Measurements from ENCODE around the gene BCL2L1. TPM values are rescaled to one million over a fixed set of nuclear protein-coding genes. Genes with fewer than 3 reads are reported as not detected.

BCL2L1 gene
- total RNA-seq = 159 and 215 TPM in 2 replicates

DNA sequence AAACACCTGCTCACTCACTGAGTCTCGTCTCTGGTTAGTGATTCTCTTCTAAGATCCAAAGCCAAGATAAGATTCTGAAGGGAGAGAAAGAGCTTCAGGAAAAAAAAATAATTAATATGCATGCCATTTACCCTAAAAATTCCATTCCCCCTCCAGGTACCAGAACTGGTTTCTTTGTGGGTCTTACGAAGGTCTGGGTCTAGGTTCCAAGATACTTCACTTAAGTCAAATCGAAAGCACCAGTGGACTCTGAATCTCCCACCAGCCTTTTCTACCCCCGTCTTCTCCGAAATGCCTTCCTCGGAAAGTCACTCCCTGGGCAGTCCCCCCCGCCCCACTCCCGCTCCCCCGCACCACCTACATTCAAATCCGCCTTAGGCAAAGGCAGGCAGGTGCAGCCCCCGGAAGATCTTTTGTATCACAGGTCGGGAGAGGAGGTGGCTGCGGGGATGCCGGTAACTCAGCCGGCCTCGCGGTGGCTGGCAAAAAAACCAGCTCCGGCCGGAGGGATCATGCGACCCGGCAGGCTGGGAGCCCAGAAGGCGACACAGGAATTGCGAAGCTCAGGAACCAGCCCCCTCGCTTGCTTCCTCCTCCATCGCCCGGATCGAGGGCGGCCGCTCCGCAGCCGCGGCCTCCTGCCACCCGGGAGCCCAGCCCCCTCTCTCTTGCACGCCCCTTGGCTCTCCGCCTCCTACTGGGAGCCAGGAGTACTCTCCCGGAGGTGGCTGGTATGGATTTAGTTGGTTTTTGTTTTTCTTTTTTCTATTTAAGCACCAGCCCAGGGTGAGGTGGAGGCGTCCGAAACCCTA, at the start of gene BCL2L1:
Gene BCL2L1, minus strand, starts transcription at position 612 of the 812 bp plus-strand sequence. CDS start 650 bp downstream, outside the sequence.

DNA sequence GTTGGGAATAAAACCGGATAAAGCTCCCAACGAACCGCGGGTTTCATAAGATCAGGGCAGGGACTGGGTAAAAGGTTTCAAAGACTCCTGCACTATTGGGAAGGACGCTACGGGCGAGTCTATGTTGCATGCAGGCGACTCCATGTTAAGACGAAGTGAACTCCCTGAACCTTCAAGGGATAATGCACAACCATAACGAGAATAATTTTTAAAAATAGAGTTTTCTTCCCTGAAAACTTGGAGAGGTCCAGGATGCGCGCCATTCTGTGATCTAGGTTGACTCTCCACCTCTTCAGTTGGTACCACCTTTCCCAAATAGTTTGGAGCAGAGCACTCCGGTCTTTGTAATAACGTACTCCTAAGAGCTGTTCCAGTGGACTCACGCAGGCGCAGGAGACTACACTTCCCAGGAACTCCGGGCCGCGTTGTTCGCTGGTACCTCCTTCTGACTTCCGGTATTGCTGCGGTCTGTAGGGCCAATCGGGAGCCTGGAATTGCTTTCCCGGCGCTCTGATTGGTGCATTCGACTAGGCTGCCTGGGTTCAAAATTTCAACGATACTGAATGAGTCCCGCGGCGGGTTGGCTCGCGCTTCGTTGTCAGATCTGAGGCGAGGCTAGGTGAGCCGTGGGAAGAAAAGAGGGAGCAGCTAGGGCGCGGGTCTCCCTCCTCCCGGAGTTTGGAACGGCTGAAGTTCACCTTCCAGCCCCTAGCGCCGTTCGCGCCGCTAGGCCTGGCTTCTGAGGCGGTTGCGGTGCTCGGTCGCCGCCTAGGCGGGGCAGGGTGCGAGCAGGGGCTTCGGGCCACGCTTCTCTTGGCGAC, 16.3 kb upstream of the BCL2L1 start, which contains the start of gene TPX2:
Gene TPX2, plus strand, starts transcription at position 562 of the 821 bp plus-strand sequence. CDS start 18,187 bp downstream, outside the sequence.

DNA sequence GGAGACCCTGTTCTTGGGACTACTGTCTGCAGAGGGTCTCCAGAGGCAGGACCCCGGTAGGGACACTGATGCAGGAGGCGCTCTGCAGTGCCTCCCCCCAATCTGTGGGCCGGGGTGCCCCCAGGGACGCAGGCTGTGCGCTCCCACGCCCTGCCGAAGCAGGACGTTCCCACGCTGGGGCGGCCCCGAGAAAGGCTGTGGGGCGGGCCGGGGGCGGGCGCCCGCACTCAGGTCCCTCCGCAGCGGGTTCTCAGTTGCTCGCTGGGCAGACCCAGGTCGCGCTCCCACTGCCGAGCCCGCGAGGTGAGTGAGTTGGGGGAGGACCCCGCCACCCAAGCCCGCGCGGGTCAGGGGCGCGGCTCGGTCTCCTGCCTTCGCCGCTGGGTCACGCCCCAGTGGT, 85.0 kb downstream of the BCL2L1 start, which contains the start of gene COX4I2:
Gene COX4I2, plus strand, starts transcription at position 253 of the 400 bp plus-strand sequence. CDS start 1,106 bp downstream, outside the sequence.

Other genes with a start within 250 kb of the BCL2L1 start
- gene DEFB124, start 247.7 kb downstream of the BCL2L1 start, total RNA-seq = not detected in 2 replicates
- gene REM1, start 247.6 kb downstream of the BCL2L1 start, total RNA-seq = not detected in 2 replicates
- gene HM13, start 208.4 kb downstream of the BCL2L1 start, total RNA-seq = 112 and 125 TPM in 2 replicates
- gene ID1, start 117.6 kb downstream of the BCL2L1 start, total RNA-seq = 54.2 and 75.0 TPM in 2 replicates
- not detected in 2 replicates for gene COX4I2, start 85.0 kb downstream of the BCL2L1 start, total RNA-seq
- gene TPX2, start 16.4 kb upstream of the BCL2L1 start, total RNA-seq = 57.7 and 99.1 TPM in 2 replicates
- gene MYLK2, start 96.5 kb upstream of the BCL2L1 start, total RNA-seq = 0.37 and 0.39 TPM in 2 replicates
- gene FOXS1, start 122.7 kb upstream of the BCL2L1 start, total RNA-seq = not detected in 2 replicates
- not detected in 2 replicates for gene DUSP15, start 147.7 kb upstream of the BCL2L1 start, total RNA-seq
- not detected in 2 replicates for gene TTLL9, start 147.8 kb upstream of the BCL2L1 start, total RNA-seq
- 1.1 and 1.6 TPM in 2 replicates for gene PDRG1, start 229.2 kb upstream of the BCL2L1 start, total RNA-seq
- not detected in 2 replicates for gene XKR7, start 245.3 kb upstream of the BCL2L1 start, total RNA-seq

Measured in subcutaneous preadipocyte (primary cell).